ENCODE results near the gene NAV3. TPM values are rescaled to one million over a fixed set of nuclear protein-coding genes. Genes with fewer than 3 reads are reported as not detected.

The NAV3 gene
- total and polyA plus RNA-seq, 9 of the 15 experiments (the other 6 are each of a cell fraction or from before 2014, with no cell fraction given): 0.04 TPM; not detected in 8

GRCh38 chr12:78187741-78188140 is 357.0 kb downstream of the NAV3 start:
- intact Hi-C loops (cut with micrococcal nuclease): no loop called here
- TF ChIP-seq CSDE1 (IDR thresholded peaks at IDR 0.05) (no peak), FOXJ3 (CRISPR knock-in tag; IDR thresholded peaks at IDR 0.05) (no peak), ZNF511 (CRISPR knock-in tag; IDR thresholded peaks at IDR 0.05) (no peak)
- CTCF ChIA-PET (ENCODE audit: low intra/inter-chr PET ratio): no interaction called here

GRCh38 chr12:78189656-78190055 is 359.0 kb downstream of the NAV3 start:
- in situ Hi-C loops (cut with MboI): no loop called here
- TF ChIP-seq PHB2 (IDR thresholded peaks at IDR 0.05; ENCODE audit: low read depth) (no peak), USF1 (CRISPR knock-in tag; IDR thresholded peaks at IDR 0.05) (no peak), MAZ (CRISPR knock-in tag; conservative IDR thresholded peaks at IDR 0.05 in 1 of 2, IDR thresholded peaks at IDR 0.05 in 1 of 2) (no peak), DMBX1 (CRISPR knock-in tag; IDR thresholded peaks at IDR 0.05; ENCODE audit: borderline replicate concordance) (no peak), FIP1L1 (IDR thresholded peaks at IDR 0.05; ENCODE audit: low read depth, low read length, poor library complexity, severe bottlenecking) (no peak), MAFF (IDR thresholded peaks at IDR 0.05; ENCODE audit: low read length) (no peak), RFX5 (IDR thresholded peaks at IDR 0.05; ENCODE audit: low read depth, low read length) (no peak)

More at GRCh38 chr12:78187741-78188140, 357.0 kb downstream of the NAV3 start:
- Histone ChIP-seq H3K9ac (ENCODE audit: insufficient read depth in 1 of 2, low read depth in 2 of 2, low read length in 2 of 2) (no peak overlapping the region), H3K27ac (ENCODE audit: extremely low read depth, low read depth, low read length) (no peak overlapping the region), H3K79me2 (ENCODE audit: control insufficient read depth, insufficient read depth, low read length) (no peaks in the 10 kb centered on the region), H2AFZ (ENCODE audit: low read depth, low read length) (no peak overlapping the region), H3K36me3 (ENCODE audit: control insufficient read depth, insufficient read depth, low read length) (no peaks in the 10 kb centered on the region), H3K9me3 (replicated peaks; ENCODE audit: control insufficient read depth, insufficient read depth, low read depth, low read length) (no peaks in the 10 kb centered on the region), H3K4me2 (ENCODE audit: insufficient read depth, low read length) (no peak overlapping the region), H4K20me1 (replicated peaks; ENCODE audit: control insufficient read depth, insufficient read depth, low read length) (no peaks in the 10 kb centered on the region), H3K27me3 (ENCODE audit: control insufficient read depth in 2 of 2, insufficient read depth in 2 of 2, low read length in 2 of 2) (no peaks in the 10 kb centered on the region), H3K9me1 (ENCODE audit: control insufficient read depth, insufficient read depth, low read length) (no peaks in the 10 kb centered on the region), H3K4me3 (no peak overlapping the region), H3K4me1 (replicated peaks in 1 of 2; ENCODE audit: control insufficient read depth in 2 of 2, insufficient read depth in 2 of 2, low read length in 2 of 2) (no peaks in the 10 kb centered on the region)
- FAIRE-seq (no peak), DNase-seq (ENCODE audit: extremely low read depth in 1 of 4, low spot score in 3 of 4) (no peak), ATAC-seq (no peak)
- in situ Hi-C loops (cut with MboI): no loop called here
- BruUV-seq (replicated peaks): no TSS peak
- POLR2A ChIA-PET: no interaction called here
- WGBS (ENCODE audit: insufficient coverage, low coverage, missing lambda C conversion rate): 0% methylated on average over 2 of the region's 2 CpGs

More at GRCh38 chr12:78189656-78190055, 359.0 kb downstream of the NAV3 start:
- no peak overlapping the region for H3K27ac ChIP-seq (ENCODE audit: extremely low read depth, low read depth, low read length)
- CTCF ChIA-PET (ENCODE audit: low intra/inter-chr PET ratio): no interaction called here
- ATAC-seq (no peak), FAIRE-seq (no peak), DNase-seq (ENCODE audit: extremely low read depth in 1 of 4, low spot score in 3 of 4) (no peak)
- H3K4me2 ChIP-seq (ENCODE audit: insufficient read depth, low read length): no peak overlapping the region
- no peaks in the 10 kb centered on the region; the same call in 1 of the 2 replicates for H3K9me3 ChIP-seq (replicated peaks; ENCODE audit: control insufficient read depth, insufficient read depth, low read depth, low read length)
- intact Hi-C loops (cut with micrococcal nuclease): no loop called here
- H3K9me1 ChIP-seq (ENCODE audit: control insufficient read depth, insufficient read depth, low read length): no peaks in the 10 kb centered on the region
- H3K79me2 ChIP-seq (ENCODE audit: control insufficient read depth, insufficient read depth, low read length): no peaks in the 10 kb centered on the region
- no peaks in the 10 kb centered on the region for H3K4me1 ChIP-seq (replicated peaks in 1 of 2; ENCODE audit: control insufficient read depth in 2 of 2, insufficient read depth in 2 of 2, low read length in 2 of 2)
- POLR2A ChIA-PET: no interaction called here
- BruUV-seq (replicated peaks): no TSS peak
- 3% methylated on average over 2 of the region's 2 CpGs for WGBS (ENCODE audit: insufficient coverage, low coverage, missing lambda C conversion rate)
- no peaks in the 10 kb centered on the region for H3K36me3 ChIP-seq (ENCODE audit: control insufficient read depth, insufficient read depth, low read length)
- no peak overlapping the region for H3K9ac ChIP-seq (ENCODE audit: insufficient read depth in 1 of 2, low read depth in 2 of 2, low read length in 2 of 2)
- no peaks in the 10 kb centered on the region for H3K27me3 ChIP-seq (ENCODE audit: control insufficient read depth in 2 of 2, insufficient read depth in 2 of 2, low read length in 2 of 2)
- no peak overlapping the region for H2AFZ ChIP-seq (ENCODE audit: low read depth, low read length)
- no peaks in the 10 kb centered on the region for H4K20me1 ChIP-seq (replicated peaks; ENCODE audit: control insufficient read depth, insufficient read depth, low read length)
- H3K4me3 ChIP-seq: no peak overlapping the region
